Anterior cingulate cortex (tissue), 58 donors: ENCODE data around the gene COL4A5.
A peak's percentile ranks its signal among the peaks of the same experiment; 100 is the strongest.

Source experiments
- DNase-seq, 58 donors: peaks; one replicate each; lab custom pipeline; 2025; lab: John Stamatoyannopoulos, UW

COL4A5 gene

GRCh38 chrX:108610141-108610540 lies 170.5 kb downstream of the COL4A5 start:
- no peak for DNase-seq

- DNase-seq, result no peak
Observed at GRCh38 chrX:108614616-108615015, 175.0 kb downstream of the COL4A5 start.

GRCh38 chrX:108640817-108641216 lies 201.2 kb downstream of the COL4A5 start:
- DNase-seq, result no peak

- DNase-seq, result no peak
Observed at GRCh38 chrX:108641589-108642272, 202.1 kb downstream of the COL4A5 start.

GRCh38 chrX:108642273-108642628 lies 202.6 kb downstream of the COL4A5 start:
- DNase-seq, result no peak

GRCh38 chrX:108664701-108665100 lies 225.1 kb downstream of the COL4A5 start:
- DNase-seq, result no peak

- no peak for DNase-seq
Observed at GRCh38 chrX:108666101-108666500, 226.5 kb downstream of the COL4A5 start.

- no peak for DNase-seq
Observed at GRCh38 chrX:108671526-108671925, 231.9 kb downstream of the COL4A5 start.

GRCh38 chrX:108696690-108697089 lies 257.1 kb downstream of the COL4A5 start:
- no peak for DNase-seq

- DNase-seq, result peak in 2 of 58 donors; percentile 7 to 46
Observed at GRCh38 chrX:108699368-108699767, 259.7 kb downstream of the COL4A5 start.

- DNase-seq, result no peak
Observed at GRCh38 chrX:108701633-108702032, 262.0 kb downstream of the COL4A5 start.

GRCh38 chrX:108702530-108702929 lies 262.9 kb downstream of the COL4A5 start:
- no peak for DNase-seq

- DNase-seq, result no peak
Observed at GRCh38 chrX:108704839-108705238, 265.2 kb downstream of the COL4A5 start.

- DNase-seq, result no peak
Observed at GRCh38 chrX:108712886-108713285, 273.2 kb downstream of the COL4A5 start.

GRCh38 chrX:108722561-108722960 lies 282.9 kb downstream of the COL4A5 start:
- no peak for DNase-seq

- no peak for DNase-seq
Observed at GRCh38 chrX:108726748-108727147, 287.1 kb downstream of the COL4A5 start.

- no peak for DNase-seq
Observed at GRCh38 chrX:108731153-108731552, 291.5 kb downstream of the COL4A5 start.

GRCh38 chrX:108732630-108733321 lies 293.1 kb downstream of the COL4A5 start:
- no peak for DNase-seq

GRCh38 chrX:108734426-108734825 lies 294.8 kb downstream of the COL4A5 start:
- DNase-seq, result no peak

- no peak for DNase-seq
Observed at GRCh38 chrX:108735091-108735678, 295.5 kb downstream of the COL4A5 start.

- DNase-seq, result peak in 9 of 58 donors; percentile 1 to 49 (median 11)
Observed at GRCh38 chrX:108735679-108736508, 296.3 kb downstream of the COL4A5 start.
